Measurements from ENCODE around the gene DNAH14. TPM values are rescaled to one million over a fixed set of nuclear protein-coding genes. Genes with fewer than 3 reads are reported as not detected.

Gene DNAH14
- total RNA-seq, 1 donor = 14.7 TPM

- TF ChIP-seq, protein P1, sequence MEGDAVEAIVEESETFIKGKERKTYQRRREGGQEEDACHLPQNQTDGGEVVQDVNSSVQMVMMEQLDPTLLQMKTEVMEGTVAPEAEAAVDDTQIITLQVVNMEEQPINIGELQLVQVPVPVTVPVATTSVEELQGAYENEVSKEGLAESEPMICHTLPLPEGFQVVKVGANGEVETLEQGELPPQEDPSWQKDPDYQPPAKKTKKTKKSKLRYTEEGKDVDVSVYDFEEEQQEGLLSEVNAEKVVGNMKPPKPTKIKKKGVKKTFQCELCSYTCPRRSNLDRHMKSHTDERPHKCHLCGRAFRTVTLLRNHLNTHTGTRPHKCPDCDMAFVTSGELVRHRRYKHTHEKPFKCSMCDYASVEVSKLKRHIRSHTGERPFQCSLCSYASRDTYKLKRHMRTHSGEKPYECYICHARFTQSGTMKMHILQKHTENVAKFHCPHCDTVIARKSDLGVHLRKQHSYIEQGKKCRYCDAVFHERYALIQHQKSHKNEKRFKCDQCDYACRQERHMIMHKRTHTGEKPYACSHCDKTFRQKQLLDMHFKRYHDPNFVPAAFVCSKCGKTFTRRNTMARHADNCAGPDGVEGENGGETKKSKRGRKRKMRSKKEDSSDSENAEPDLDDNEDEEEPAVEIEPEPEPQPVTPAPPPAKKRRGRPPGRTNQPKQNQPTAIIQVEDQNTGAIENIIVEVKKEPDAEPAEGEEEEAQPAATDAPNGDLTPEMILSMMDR (IDR thresholded peaks at IDR 0.05; ENCODE audit: insufficient read depth, low read depth, low read length) = no peak
- DNase-seq (ENCODE audit: low read depth) = no peak
- no peak overlapping the region for H3K4me3 ChIP-seq (ENCODE audit: low read depth, low read length)
Measured at GRCh38 chr1:225445639-225446594, 516.4 kb downstream of the DNAH14 start.

DNA sequence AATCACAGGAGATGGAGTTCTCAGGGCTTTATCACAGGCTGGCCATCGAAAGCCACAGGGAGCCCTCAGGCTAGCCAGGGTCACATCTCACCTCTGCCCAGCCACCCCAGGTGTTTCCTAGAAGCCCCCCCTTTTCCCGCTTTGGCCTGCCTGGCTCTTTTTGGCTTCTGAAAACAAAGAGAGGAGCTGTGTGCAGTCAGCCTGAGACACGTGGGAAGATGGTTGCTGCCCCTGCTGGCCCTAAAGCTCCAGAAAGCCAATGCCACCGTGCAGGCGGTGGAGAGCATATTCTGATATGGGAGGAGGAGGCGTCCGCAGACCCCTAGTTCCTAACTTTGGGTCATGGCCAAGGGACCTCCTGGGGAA, 517.1 kb downstream of the DNAH14 start:
- no peak for DNase-seq (ENCODE audit: low read depth)
- TF ChIP-seq, protein P1 (IDR thresholded peaks at IDR 0.05; ENCODE audit: insufficient read depth, low read depth, low read length) = no peak

DNA sequence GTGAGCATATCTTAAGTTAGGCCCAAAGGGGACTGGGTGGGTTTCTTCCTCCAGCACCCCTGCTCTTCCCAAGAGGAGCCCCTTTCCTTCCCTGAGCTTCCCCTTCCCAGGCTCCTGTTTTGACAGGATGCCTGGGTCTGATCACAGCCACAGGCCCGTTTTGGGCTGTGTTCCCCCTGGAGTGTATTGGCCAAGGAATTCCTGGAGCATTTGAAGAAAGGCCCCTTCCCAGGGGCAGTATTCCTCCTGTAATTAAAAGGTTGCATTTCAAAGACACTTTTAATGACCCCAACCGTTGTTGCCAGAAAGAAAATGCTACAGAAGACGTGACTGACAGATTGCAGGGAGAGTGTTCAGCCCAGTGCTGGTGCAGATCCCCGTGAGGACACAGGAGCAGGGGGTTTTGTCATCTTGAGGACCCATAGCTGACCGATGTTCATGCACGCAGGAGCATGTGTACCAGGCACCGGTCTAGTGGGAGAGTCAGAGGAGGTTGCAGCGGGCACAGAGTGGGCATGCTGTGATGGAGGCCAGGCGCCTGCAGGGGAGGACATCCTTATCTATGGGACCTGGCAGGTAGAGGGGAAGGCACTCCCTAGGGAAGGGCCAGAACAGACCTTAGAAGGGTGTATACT, 517.6 kb downstream of the DNAH14 start:
- DNase-seq (ENCODE audit: low read depth) = no peak
- TF ChIP-seq, protein P1 (IDR thresholded peaks at IDR 0.05; ENCODE audit: insufficient read depth, low read depth, low read length) = no peak
- no peak overlapping the region for H3K4me3 ChIP-seq (ENCODE audit: low read depth, low read length)

More for the DNA sequence above, 517.1 kb downstream of the DNAH14 start:
- H3K4me3 ChIP-seq (ENCODE audit: low read depth, low read length) = no peak overlapping the region

DNA sequence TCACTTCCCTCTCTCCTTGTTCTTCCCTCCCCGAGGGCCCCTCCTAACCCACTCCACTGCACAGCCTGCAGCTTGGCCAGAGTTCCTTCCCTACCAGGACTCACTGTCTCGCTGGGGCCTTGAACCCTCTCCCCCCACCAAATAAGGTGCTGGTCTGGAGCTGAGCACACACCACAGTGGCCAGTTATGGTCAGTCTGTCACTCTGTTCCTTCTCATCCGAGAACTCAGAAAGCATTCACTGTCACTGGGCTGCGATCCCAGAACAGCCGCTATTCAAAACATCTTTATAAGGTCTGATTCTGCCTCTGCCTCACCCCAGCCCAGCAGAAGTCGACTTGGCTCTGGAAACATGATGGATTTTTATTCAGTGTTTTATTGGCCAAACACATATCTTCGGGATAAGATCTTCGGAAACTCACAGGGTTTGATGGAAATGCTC, 518.2 kb downstream of the DNAH14 start:
- TF ChIP-seq, protein P1 (IDR thresholded peaks at IDR 0.05; ENCODE audit: insufficient read depth, low read depth, low read length) = no peak
- DNase-seq (ENCODE audit: low read depth) = peak; percentile 59
- H3K4me3 ChIP-seq (ENCODE audit: low read depth, low read length) = no peak overlapping the region

DNA sequence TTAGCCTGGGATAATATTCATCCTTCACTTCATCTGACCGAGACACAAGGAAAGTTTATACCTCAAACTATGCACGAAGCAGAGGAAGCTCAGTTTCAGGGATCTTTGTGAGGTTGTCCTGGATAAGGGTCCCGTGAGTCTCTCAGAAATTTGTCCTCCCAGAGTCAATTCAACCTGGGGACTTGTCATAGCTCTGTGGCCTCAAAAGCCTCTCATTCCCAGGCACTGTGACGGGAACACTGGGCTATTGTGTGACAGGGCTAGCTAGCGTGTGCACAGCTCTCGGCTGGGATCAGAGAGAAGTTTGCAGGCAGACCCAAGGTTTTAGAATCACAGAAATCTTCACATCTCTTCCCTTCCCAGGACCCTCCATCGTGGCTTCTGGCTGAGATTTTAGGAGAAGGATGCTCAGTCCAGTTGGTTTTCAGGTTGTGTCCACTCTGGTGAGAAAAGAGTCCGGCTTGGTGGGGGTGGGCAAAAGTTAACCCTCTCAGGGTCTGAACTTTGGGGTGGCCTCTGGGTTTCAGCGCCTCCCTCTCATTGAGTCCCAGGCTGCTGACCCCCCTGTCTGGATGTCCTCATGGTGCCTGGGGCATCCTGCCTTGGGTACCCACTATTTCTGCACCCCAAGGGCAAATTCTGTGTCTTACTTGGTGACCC, 518.8 kb downstream of the DNAH14 start:
- TF ChIP-seq, protein P1 (IDR thresholded peaks at IDR 0.05; ENCODE audit: insufficient read depth, low read depth, low read length) = no peak
- no peak for DNase-seq (ENCODE audit: low read depth)
- H3K4me3 ChIP-seq (ENCODE audit: low read depth, low read length) = no peak overlapping the region
